OCI-LY1 (cell line): ENCODE results near the gene PRKCE.

Source experiments
- EZH2 ChIP-seq: fragments of 200-600 bp; sonication (generic), shearing (Covaris generic); IDR thresholded peaks from 2 replicates; pipeline ENCODE4 v1.8.0; 2017; ENCODE audit warnings: borderline replicate concordance, mixed run types, mild to moderate bottlenecking, antibody characterized with exemption, low read length, moderate library complexity, mixed read lengths
- TF ChIP-seq, protein P1 (sequence below): fragments of 200-600 bp; sonication (generic), shearing (Covaris generic); IDR thresholded peaks from 2 replicates; pipeline ENCODE4 v1.5.1; 2017; ENCODE audit warnings: mild to moderate bottlenecking, antibody characterized with exemption, low read length, moderate library complexity, mixed read lengths

DNA sequence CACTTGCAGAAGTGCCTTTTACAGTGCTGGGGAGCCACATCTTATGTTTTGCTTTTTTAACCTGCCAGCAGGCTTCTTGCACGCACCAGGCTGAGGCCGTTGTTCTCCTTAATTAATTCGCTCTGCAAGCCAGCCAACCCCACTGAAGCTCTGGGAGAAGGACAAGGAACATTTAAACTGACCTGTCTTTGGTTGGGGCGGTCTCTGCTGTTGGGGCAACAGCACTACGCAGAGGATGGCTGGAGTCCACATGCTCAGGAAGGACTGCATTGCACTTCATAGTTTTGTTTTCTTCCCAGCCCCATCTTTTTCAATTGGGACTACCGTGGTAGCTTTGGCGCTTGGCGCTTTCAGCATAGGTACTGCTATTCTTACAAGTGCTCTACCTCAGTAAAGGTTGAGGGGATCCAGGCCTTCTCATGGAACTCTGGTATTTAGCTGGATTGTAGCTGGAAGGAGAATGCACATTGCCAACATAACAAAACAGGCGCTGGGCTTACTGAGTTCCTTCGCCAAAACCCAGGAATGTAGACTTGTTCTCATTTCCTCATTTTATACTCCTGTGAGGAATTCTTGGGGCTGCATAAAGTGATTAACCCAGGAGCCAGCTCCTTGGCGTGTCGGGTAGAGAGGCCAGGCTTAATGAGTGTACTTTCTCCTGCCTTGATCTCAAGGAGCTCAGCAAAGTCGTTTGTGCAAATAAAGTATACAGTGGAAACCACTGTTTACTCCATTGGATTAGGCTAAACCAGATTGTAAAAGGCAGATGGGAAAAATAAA is 146.2 kb downstream of the PRKCE start:
- TF ChIP-seq, protein P1, sequence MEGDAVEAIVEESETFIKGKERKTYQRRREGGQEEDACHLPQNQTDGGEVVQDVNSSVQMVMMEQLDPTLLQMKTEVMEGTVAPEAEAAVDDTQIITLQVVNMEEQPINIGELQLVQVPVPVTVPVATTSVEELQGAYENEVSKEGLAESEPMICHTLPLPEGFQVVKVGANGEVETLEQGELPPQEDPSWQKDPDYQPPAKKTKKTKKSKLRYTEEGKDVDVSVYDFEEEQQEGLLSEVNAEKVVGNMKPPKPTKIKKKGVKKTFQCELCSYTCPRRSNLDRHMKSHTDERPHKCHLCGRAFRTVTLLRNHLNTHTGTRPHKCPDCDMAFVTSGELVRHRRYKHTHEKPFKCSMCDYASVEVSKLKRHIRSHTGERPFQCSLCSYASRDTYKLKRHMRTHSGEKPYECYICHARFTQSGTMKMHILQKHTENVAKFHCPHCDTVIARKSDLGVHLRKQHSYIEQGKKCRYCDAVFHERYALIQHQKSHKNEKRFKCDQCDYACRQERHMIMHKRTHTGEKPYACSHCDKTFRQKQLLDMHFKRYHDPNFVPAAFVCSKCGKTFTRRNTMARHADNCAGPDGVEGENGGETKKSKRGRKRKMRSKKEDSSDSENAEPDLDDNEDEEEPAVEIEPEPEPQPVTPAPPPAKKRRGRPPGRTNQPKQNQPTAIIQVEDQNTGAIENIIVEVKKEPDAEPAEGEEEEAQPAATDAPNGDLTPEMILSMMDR, result no peak
- no peak for TF ChIP-seq EZH2
